SK-N-SH (cell line): ENCODE measurements around the gene CYFIP2. TPM values are rescaled to one million over a fixed set of nuclear protein-coding genes. Genes with fewer than 3 reads are reported as not detected.

Experiments
- CTCF ChIA-PET: fragments of 300-600, 350-600 bp; formaldehyde crosslinking; extraction: SDS; loops from one replicate; lab custom pipeline; 2021; lab: Yijun Ruan, JAX
- POLR2A ChIA-PET: fragments of 350-600 bp; sonication (Branson Sonifier 250); formaldehyde crosslinking; extraction: SDS; loops from one replicate; lab custom pipeline; 2020; ENCODE audit warnings: antibody characterized with exemption, inconsistent platforms; lab: Yijun Ruan, JAX
- DNase-seq: peaks from one replicate; pipeline ENCODE4 v3.0.0; 2012
- H2AFZ ChIP-seq: fragments of 200-600 bp; sonication (generic); 2 replicates; pipeline ENCODE4 v1.8.1; 2016; ENCODE audit warnings: antibody characterized with exemption, mild to moderate bottlenecking, low read depth
- H3F3A ChIP-seq: fragments of 200-600 bp; sonication (generic); replicated peaks from 2 replicates; pipeline ENCODE3; 2016; ENCODE audit warnings: antibody characterized with exemption, mild to moderate bottlenecking; ENCODE audit not compliant: insufficient read depth
- H3K27ac ChIP-seq, 2 experiments: fragments of 200-500 bp in 1 of 2; fragments of 200-600 bp in 1 of 2; sonication (Bioruptor generic) in 1 of 2; sonication (generic), shearing (Covaris generic) in 1 of 2; 2 replicates each; pipeline versions ENCODE4 v1.5.1 to v1.6.1; 2014 to 2016; ENCODE audit warnings: low read depth in 2 of 2, inconsistent platforms in 1 of 2, low read length in 1 of 2, mild to moderate bottlenecking in 1 of 2, mixed read lengths in 1 of 2
- H3K27me3 ChIP-seq: fragments of 200-600 bp; sonication (generic), shearing (Covaris generic); 2 replicates; pipeline ENCODE4 v1.6.1; 2016; ENCODE audit warnings: mixed run types; ENCODE audit not compliant: insufficient read depth
- H3K36me3 ChIP-seq, 2 experiments: fragments of 200-500 bp in 1 of 2; fragments of 200-600 bp in 1 of 2; sonication (Bioruptor generic) in 1 of 2; sonication (generic) in 1 of 2; replicated peaks in 1 of 2; 2 replicates each; pipeline versions ENCODE3 to v1.5.1; 2014 to 2016; ENCODE audit warnings: low read length in 1 of 2, mild to moderate bottlenecking in 1 of 2; ENCODE audit not compliant: insufficient read depth in 2 of 2, control insufficient read depth in 1 of 2
- H3K4me1 ChIP-seq, 2 experiments: fragments of 200-500 bp in 1 of 2; fragments of 200-600 bp in 1 of 2; sonication (Bioruptor generic) in 1 of 2; sonication (generic), shearing (Covaris generic) in 1 of 2; 2 replicates each; pipeline versions ENCODE4 v1.5.1 to v1.6.1; 2014 to 2016; ENCODE audit warnings: low read depth in 1 of 2, low read length in 1 of 2, mixed run types in 1 of 2; ENCODE audit not compliant: insufficient read depth in 2 of 2, control insufficient read depth in 1 of 2
- H3K4me2 ChIP-seq: fragments of 200-600 bp; sonication (generic), shearing (Covaris generic); 2 replicates; pipeline ENCODE4 v1.6.1; 2017; ENCODE audit warnings: mixed run types
- H3K4me3 ChIP-seq, 2 experiments: fragments of 200-500 bp in 1 of 2; fragments of 200-600 bp in 1 of 2; sonication (Bioruptor generic) in 1 of 2; sonication (generic), shearing (Covaris generic) in 1 of 2; 2 replicates each; pipeline versions ENCODE4 v1.5.1 to v1.8.1; 2014 to 2016; ENCODE audit warnings: low read depth in 2 of 2, inconsistent platforms in 1 of 2, low read length in 1 of 2, mild to moderate bottlenecking in 1 of 2, mixed read lengths in 1 of 2, moderate library complexity in 1 of 2
- H3K79me2 ChIP-seq: fragments of 200-600 bp; sonication (generic); 2 replicates; pipeline ENCODE4 v1.8.1; 2017; ENCODE audit warnings: mild to moderate bottlenecking; ENCODE audit not compliant: insufficient read depth
- H3K9ac ChIP-seq: fragments of 200-600 bp; sonication (generic); 2 replicates; pipeline ENCODE4 v1.6.1; 2017; ENCODE audit warnings: mixed run types
- H3K9me2 ChIP-seq: fragments of 200-600 bp; sonication (generic); 2 replicates; pipeline ENCODE4 v1.6.1; 2017; ENCODE audit warnings: mixed run types
- H3K9me3 ChIP-seq: fragments of 200-600 bp; sonication (generic); 2 replicates; pipeline ENCODE4 v1.6.1; 2017; ENCODE audit warnings: mixed run types, mild to moderate bottlenecking, moderate library complexity
- H4K20me1 ChIP-seq: fragments of 200-600 bp; sonication (generic); 2 replicates; pipeline ENCODE4 v1.6.1; 2017; ENCODE audit warnings: mild to moderate bottlenecking, mixed run types; ENCODE audit not compliant: insufficient read depth
- CTCF ChIP-seq: fragments of 200-600 bp; sonication (generic); IDR thresholded peaks from 2 replicates; pipeline ENCODE4 v1.6.1; 2017; ENCODE audit warnings: antibody characterized with exemption, mild to moderate bottlenecking, moderate library complexity
- ELF1 ChIP-seq: IDR thresholded peaks from 2 replicates; pipeline ENCODE4 v1.4.0; 2012
- FOXM1 ChIP-seq: IDR thresholded peaks from 2 replicates; pipeline ENCODE4 v1.4.0; 2012; ENCODE audit warnings: low read depth, mild to moderate bottlenecking
- GABPA ChIP-seq: IDR thresholded peaks from 2 replicates; pipeline ENCODE4 v1.4.0; 2012; ENCODE audit warnings: low read depth, mild to moderate bottlenecking
- MAX ChIP-seq: IDR thresholded peaks from 2 replicates; pipeline ENCODE4 v1.4.0; 2012; ENCODE audit warnings: low read depth
- MEF2A ChIP-seq: IDR thresholded peaks from 2 replicates; pipeline ENCODE4 v1.4.0; 2012; ENCODE audit warnings: low read depth, borderline replicate concordance
- POLR2AphosphoS5 ChIP-seq: IDR thresholded peaks from 2 replicates; pipeline ENCODE4 v1.6.1; 2012; ENCODE audit warnings: low read depth, low read length
- RXRA ChIP-seq: IDR thresholded peaks from 2 replicates; pipeline ENCODE4 v1.4.0; 2012; ENCODE audit warnings: low read depth, mild to moderate bottlenecking, borderline replicate concordance
- SMC3 ChIP-seq: IDR thresholded peaks from 2 replicates; pipeline ENCODE4 v1.6.1; 2012; ENCODE audit warnings: low read depth, low read length, improper control_type of control experiment
- TAF1 ChIP-seq: IDR thresholded peaks from 2 replicates; pipeline ENCODE4 v1.6.1; 2012; ENCODE audit warnings: low read depth, mild to moderate bottlenecking, low read length, moderate library complexity, borderline replicate concordance
- TCF12 ChIP-seq: IDR thresholded peaks from 2 replicates; pipeline ENCODE4 v1.4.0; 2012
- USF1 ChIP-seq: IDR thresholded peaks from 2 replicates; pipeline ENCODE4 v1.4.0; 2012; ENCODE audit warnings: low read depth, borderline replicate concordance
- YY1 ChIP-seq: IDR thresholded peaks from 2 replicates; pipeline ENCODE4 v1.4.0; 2012; ENCODE audit warnings: low read depth, mild to moderate bottlenecking
- WGBS: methylation state at CpG from one replicate; pipeline ENCODE4 v1.1.6; 2017; ENCODE audit warnings: low lambda C conversion rate; 5-methylcytosine and 5-hydroxymethylcytosine counted together
- polyA plus RNA-seq, 3 experiments: library from polyadenylated mRNA; depleted of rRNA; stranded (reverse); fragments of >200 nt; gene quantifications; 2 replicates each; pipeline ENCODE4 v1.2.3, GENCODE V29; 2012
- TF ChIP-seq, protein P1 (sequence below): IDR thresholded peaks from 2 replicates; pipeline ENCODE4 v1.4.0; 2012; ENCODE audit warnings: low read depth, borderline replicate concordance
- TF ChIP-seq, protein P2 (sequence below): IDR thresholded peaks from 2 replicates; pipeline ENCODE4 v1.6.1; 2012; ENCODE audit warnings: mild to moderate bottlenecking, low read depth, low read length, moderate library complexity
- TF ChIP-seq, protein P3 (sequence below): IDR thresholded peaks from 2 replicates; pipeline ENCODE4; 2012

The CYFIP2 gene
- polyA plus RNA-seq, 1 of the 3 experiments (the other 2 are of a cell fraction) = 20.1 TPM

DNA sequence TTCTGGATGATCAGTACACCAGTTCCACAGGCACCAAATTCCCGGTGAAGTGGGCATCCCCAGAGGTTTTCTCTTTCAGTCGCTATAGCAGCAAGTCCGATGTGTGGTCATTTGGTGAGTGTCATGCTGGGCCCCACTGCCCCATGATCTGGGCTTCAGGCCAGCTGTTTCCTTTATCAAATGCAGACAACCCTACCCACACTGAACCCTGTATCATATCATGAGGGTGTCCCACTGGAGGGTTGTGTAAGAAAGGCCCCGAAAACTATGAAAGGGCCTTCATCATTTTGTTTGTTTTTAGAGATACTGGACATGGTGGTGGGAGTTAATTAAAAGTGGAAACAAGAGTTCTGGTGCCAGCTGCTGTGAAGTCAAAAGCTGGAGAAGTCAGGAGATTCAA lies 20.0 kb upstream of the CYFIP2 start:
- Histone ChIP-seq H3K4me3 (no peak overlapping the region), H4K20me1 (no peaks in the 10 kb centered on the region), H3K4me2 (no peak overlapping the region), H3K79me2 (no peaks in the 10 kb centered on the region), H3F3A (no peaks in the 10 kb centered on the region), H3K27ac (no peak overlapping the region), H3K36me3 (no peaks in the 10 kb centered on the region), H3K9me2 (no peaks in the 10 kb centered on the region), H3K27me3 (no peaks in the 10 kb centered on the region), H3K4me1 (no peaks in the 10 kb centered on the region; a peak in 1 of 4 replicates), H3K9ac (no peak overlapping the region), H3K9me3 (no peaks in the 10 kb centered on the region), H2AFZ (no peak overlapping the region)
- DNase-seq = no peak
- 44% methylated on average over 4 of the region's 4 CpGs for WGBS
- POLR2A ChIA-PET = no interaction called here
- TF ChIP-seq MAX = no peak
- TF ChIP-seq SMC3 = no peak
- no peak for TF ChIP-seq YY1
- TF ChIP-seq FOXM1 = no peak
- no peak for TF ChIP-seq CTCF
- TF ChIP-seq, protein P1, sequence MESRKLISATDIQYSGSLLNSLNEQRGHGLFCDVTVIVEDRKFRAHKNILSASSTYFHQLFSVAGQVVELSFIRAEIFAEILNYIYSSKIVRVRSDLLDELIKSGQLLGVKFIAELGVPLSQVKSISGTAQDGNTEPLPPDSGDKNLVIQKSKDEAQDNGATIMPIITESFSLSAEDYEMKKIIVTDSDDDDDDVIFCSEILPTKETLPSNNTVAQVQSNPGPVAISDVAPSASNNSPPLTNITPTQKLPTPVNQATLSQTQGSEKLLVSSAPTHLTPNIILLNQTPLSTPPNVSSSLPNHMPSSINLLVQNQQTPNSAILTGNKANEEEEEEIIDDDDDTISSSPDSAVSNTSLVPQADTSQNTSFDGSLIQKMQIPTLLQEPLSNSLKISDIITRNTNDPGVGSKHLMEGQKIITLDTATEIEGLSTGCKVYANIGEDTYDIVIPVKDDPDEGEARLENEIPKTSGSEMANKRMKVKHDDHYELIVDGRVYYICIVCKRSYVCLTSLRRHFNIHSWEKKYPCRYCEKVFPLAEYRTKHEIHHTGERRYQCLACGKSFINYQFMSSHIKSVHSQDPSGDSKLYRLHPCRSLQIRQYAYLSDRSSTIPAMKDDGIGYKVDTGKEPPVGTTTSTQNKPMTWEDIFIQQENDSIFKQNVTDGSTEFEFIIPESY = no peak
- no peak for TF ChIP-seq TCF12
- TF ChIP-seq USF1 = no peak
- TF ChIP-seq POLR2AphosphoS5 = no peak
- CTCF ChIA-PET = no interaction called here

DNA sequence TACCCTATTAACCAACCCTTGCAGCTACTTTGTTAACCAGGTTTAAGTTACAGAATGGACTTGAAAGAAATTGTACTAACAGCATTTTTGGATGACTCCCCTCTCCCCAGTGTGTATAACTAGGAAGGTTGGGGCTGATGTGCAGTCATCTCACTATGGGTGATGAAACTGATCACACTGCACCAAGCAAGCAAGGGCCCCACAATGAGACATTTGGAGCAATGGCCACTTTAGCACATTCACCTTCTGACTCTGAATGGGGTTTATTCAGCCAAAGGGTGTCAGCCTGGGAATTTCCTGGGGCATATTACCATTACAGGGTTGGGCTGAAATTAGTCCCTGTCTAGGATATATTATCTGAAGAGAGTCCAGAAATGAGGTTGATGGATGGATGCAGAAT lies 18.7 kb upstream of the CYFIP2 start:
- ChIA-PET CTCF (no interaction called here), POLR2A (no interaction called here)
- Histone ChIP-seq H3F3A (no peaks in the 10 kb centered on the region), H3K27ac (no peak overlapping the region), H3K9me3 (no peaks in the 10 kb centered on the region), H3K4me3 (no peak overlapping the region), H3K79me2 (no peaks in the 10 kb centered on the region), H3K27me3 (no peaks in the 10 kb centered on the region), H3K4me1 (no peaks in the 10 kb centered on the region; a peak in 1 of 4 replicates), H3K9ac (no peak overlapping the region), H3K4me2 (no peak overlapping the region), H4K20me1 (no peaks in the 10 kb centered on the region), H2AFZ (no peak overlapping the region), H3K9me2 (no peaks in the 10 kb centered on the region), H3K36me3 (no peaks in the 10 kb centered on the region)
- DNase-seq = no peak
- TF ChIP-seq, protein P1 = no peak
- TF ChIP-seq, protein P2, sequence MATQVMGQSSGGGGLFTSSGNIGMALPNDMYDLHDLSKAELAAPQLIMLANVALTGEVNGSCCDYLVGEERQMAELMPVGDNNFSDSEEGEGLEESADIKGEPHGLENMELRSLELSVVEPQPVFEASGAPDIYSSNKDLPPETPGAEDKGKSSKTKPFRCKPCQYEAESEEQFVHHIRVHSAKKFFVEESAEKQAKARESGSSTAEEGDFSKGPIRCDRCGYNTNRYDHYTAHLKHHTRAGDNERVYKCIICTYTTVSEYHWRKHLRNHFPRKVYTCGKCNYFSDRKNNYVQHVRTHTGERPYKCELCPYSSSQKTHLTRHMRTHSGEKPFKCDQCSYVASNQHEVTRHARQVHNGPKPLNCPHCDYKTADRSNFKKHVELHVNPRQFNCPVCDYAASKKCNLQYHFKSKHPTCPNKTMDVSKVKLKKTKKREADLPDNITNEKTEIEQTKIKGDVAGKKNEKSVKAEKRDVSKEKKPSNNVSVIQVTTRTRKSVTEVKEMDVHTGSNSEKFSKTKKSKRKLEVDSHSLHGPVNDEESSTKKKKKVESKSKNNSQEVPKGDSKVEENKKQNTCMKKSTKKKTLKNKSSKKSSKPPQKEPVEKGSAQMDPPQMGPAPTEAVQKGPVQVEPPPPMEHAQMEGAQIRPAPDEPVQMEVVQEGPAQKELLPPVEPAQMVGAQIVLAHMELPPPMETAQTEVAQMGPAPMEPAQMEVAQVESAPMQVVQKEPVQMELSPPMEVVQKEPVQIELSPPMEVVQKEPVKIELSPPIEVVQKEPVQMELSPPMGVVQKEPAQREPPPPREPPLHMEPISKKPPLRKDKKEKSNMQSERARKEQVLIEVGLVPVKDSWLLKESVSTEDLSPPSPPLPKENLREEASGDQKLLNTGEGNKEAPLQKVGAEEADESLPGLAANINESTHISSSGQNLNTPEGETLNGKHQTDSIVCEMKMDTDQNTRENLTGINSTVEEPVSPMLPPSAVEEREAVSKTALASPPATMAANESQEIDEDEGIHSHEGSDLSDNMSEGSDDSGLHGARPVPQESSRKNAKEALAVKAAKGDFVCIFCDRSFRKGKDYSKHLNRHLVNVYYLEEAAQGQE = no peak
- TF ChIP-seq RXRA = no peak
- TF ChIP-seq ELF1 = no peak
- no peak for TF ChIP-seq MEF2A
- TF ChIP-seq, protein P3, sequence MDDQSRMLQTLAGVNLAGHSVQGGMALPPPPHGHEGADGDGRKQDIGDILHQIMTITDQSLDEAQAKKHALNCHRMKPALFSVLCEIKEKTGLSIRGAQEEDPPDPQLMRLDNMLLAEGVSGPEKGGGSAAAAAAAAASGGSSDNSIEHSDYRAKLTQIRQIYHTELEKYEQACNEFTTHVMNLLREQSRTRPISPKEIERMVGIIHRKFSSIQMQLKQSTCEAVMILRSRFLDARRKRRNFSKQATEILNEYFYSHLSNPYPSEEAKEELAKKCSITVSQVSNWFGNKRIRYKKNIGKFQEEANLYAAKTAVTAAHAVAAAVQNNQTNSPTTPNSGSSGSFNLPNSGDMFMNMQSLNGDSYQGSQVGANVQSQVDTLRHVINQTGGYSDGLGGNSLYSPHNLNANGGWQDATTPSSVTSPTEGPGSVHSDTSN = no peak
- no peak for TF ChIP-seq GABPA
- TF ChIP-seq MAX = no peak
- TF ChIP-seq FOXM1 = no peak
- no peak for TF ChIP-seq TAF1
